Measurements from ENCODE around the gene DGUOK. TPM values are rescaled to one million over a fixed set of nuclear protein-coding genes. Genes with fewer than 3 reads are reported as not detected.

DGUOK gene
- total RNA-seq, 1 experiment from 2014 or later: 78.5 TPM

GRCh38 chr2:73897934-73898333, 28.7 kb upstream of the DGUOK start:
- no peak for TF ChIP-seq REST (IDR thresholded peaks at IDR 0.05; ENCODE audit: insufficient read depth in 1 of 2, low read depth in 2 of 2, low read length in 1 of 2)
- TF ChIP-seq POLR2AphosphoS5 (IDR thresholded peaks at IDR 0.05; ENCODE audit: low read depth, low read length): no peak
- TF ChIP-seq TCF7L2 (IDR thresholded peaks at IDR 0.05; ENCODE audit: low read depth, low read length): no peak
- no peak for TF ChIP-seq CTCF (IDR thresholded peaks at IDR 0.05)
- TF ChIP-seq SIN3A (IDR thresholded peaks at IDR 0.05; ENCODE audit: borderline replicate concordance, insufficient read depth, low read depth, low read length): no peak
- DNase-seq (ENCODE audit: low read depth, low spot score) (no peak), ATAC-seq (no peak)
- intact Hi-C loops (cut with micrococcal nuclease; ENCODE audit: unreplicated experiment): no loop called here
- Histone ChIP-seq H3K4me1 (ENCODE audit: control insufficient read depth, insufficient read depth, low read length) (no peaks in the 10 kb centered on the region), H3K4me3 (ENCODE audit: low read depth in 2 of 2, low read length in 2 of 2) (no peak overlapping the region), H3K36me3 (ENCODE audit: control insufficient read depth, insufficient read depth, low read length) (no peaks in the 10 kb centered on the region), H3K9me3 (ENCODE audit: control insufficient read depth, insufficient read depth, low read depth, low read length) (no peaks in the 10 kb centered on the region), H3K27ac (ENCODE audit: low read length) (no peak overlapping the region), H3K27me3 (ENCODE audit: control insufficient read depth, insufficient read depth, low read length) (no peaks in the 10 kb centered on the region; the same call in 1 of the 2 replicates)
- CTCF ChIA-PET: interaction anchor here (0.6 kb wide), 2 partner anchors 20 to 90 kb away, joined by 4 to 6 read pairs; no protein-coding TSS in a partner anchor
- in situ Hi-C loops (cut with HindIII; ENCODE audit: low pct_unique_long_range_greater_than_20kb, low sequenced_read_pairs): no loop called here
- no TSS peak for BruUV-seq (replicated peaks)
- POLR2A ChIA-PET: no interaction called here

- H3K4me3 ChIP-seq (ENCODE audit: low read depth in 2 of 2, low read length in 2 of 2): no peak overlapping the region
- no TSS peak for BruUV-seq (replicated peaks)
- intact Hi-C loops (cut with micrococcal nuclease; ENCODE audit: unreplicated experiment): no loop called here
- TF ChIP-seq SIN3A (IDR thresholded peaks at IDR 0.05; ENCODE audit: borderline replicate concordance, insufficient read depth, low read depth, low read length) (no peak), CTCF (IDR thresholded peaks at IDR 0.05) (no peak)
- ChIA-PET CTCF (no interaction called here), POLR2A (no interaction called here)
- in situ Hi-C loops (cut with HindIII; ENCODE audit: low pct_unique_long_range_greater_than_20kb, low sequenced_read_pairs): no loop called here
- ATAC-seq (no peak), DNase-seq (ENCODE audit: low read depth, low spot score) (no peak)
- no peak overlapping the region for H3K27ac ChIP-seq (ENCODE audit: low read length)
- H3K36me3 ChIP-seq (ENCODE audit: control insufficient read depth, insufficient read depth, low read length): no peaks in the 10 kb centered on the region
- H3K4me1 ChIP-seq (ENCODE audit: control insufficient read depth, insufficient read depth, low read length): no peaks in the 10 kb centered on the region
- no peaks in the 10 kb centered on the region; the same call in 1 of the 2 replicates for H3K27me3 ChIP-seq (ENCODE audit: control insufficient read depth, insufficient read depth, low read length)
- H3K9me3 ChIP-seq (ENCODE audit: control insufficient read depth, insufficient read depth, low read depth, low read length): no peaks in the 10 kb centered on the region
Measured at GRCh38 chr2:73899801-73900336, 26.8 kb upstream of the DGUOK start.
